ENCODE measurements around the gene C10orf90. TPM values are rescaled to one million over a fixed set of nuclear protein-coding genes. Genes with fewer than 3 reads are reported as not detected.
A peak's percentile ranks its signal among the peaks of the same experiment; 100 is the strongest.

C10orf90 gene
- total RNA-seq, 4 donors from 2014 or later: 0.06 TPM; not detected in 3

- intact Hi-C loops (cut with DNase I): no loop called here
- Histone ChIP-seq H3K36me3 (no peaks in the 10 kb centered on the region), H3K27me3 (peaks cover 0 to 22% (median 0%) of the 10 kb centered on the region in 4 donors), H3K4me3 (no peak overlapping the region), H3K4me1 (peaks cover 0 to 4% (median 0%) of the 10 kb centered on the region in 4 donors), H3K9me3 (no peaks in the 10 kb centered on the region), H3K27ac (replicated peaks in 1 of 4) (no peak overlapping the region)
- 69% methylated on average over 7 of the region's 7 CpGs for WGBS
- TF ChIP-seq, protein P1, sequence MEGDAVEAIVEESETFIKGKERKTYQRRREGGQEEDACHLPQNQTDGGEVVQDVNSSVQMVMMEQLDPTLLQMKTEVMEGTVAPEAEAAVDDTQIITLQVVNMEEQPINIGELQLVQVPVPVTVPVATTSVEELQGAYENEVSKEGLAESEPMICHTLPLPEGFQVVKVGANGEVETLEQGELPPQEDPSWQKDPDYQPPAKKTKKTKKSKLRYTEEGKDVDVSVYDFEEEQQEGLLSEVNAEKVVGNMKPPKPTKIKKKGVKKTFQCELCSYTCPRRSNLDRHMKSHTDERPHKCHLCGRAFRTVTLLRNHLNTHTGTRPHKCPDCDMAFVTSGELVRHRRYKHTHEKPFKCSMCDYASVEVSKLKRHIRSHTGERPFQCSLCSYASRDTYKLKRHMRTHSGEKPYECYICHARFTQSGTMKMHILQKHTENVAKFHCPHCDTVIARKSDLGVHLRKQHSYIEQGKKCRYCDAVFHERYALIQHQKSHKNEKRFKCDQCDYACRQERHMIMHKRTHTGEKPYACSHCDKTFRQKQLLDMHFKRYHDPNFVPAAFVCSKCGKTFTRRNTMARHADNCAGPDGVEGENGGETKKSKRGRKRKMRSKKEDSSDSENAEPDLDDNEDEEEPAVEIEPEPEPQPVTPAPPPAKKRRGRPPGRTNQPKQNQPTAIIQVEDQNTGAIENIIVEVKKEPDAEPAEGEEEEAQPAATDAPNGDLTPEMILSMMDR (IDR thresholded peaks at IDR 0.05): no peak
- TF ChIP-seq POLR2AphosphoS5 (IDR thresholded peaks at IDR 0.05) (no peak), EP300 (IDR thresholded peaks at IDR 0.05) (no peak), POLR2A (IDR thresholded peaks at IDR 0.05; ENCODE audit: low read depth) (no peak)
- no peak for DNase-seq (ENCODE audit: extremely low spot score)
Measured at GRCh38 chr10:126568809-126569385, 101.6 kb downstream of the C10orf90 start.

- Histone ChIP-seq H3K4me3 (no peak overlapping the region), H3K4me1 (peaks cover 0 to 14% (median 7%) of the 10 kb centered on the region in 4 donors), H3K36me3 (no peaks in the 10 kb centered on the region), H3K27me3 (peaks cover 0 to 12% (median 0%) of the 10 kb centered on the region in 4 donors), H3K27ac (replicated peaks in 1 of 4) (no peak overlapping the region), H3K9me3 (no peaks in the 10 kb centered on the region)
- TF ChIP-seq, protein P1 (IDR thresholded peaks at IDR 0.05): no peak
- TF ChIP-seq POLR2A (IDR thresholded peaks at IDR 0.05; ENCODE audit: low read depth): no peak
- TF ChIP-seq EP300 (IDR thresholded peaks at IDR 0.05): no peak
- no peak for TF ChIP-seq POLR2AphosphoS5 (IDR thresholded peaks at IDR 0.05)
- no peak for DNase-seq (ENCODE audit: extremely low spot score)
- 93% methylated on average over 3 of the region's 3 CpGs for WGBS
- intact Hi-C loops (cut with DNase I): no loop called here
Measured at GRCh38 chr10:126565871-126566270, 104.6 kb downstream of the C10orf90 start.

GRCh38 chr10:126565441-126565840, 105.1 kb downstream of the C10orf90 start:
- 75% methylated on average over 7 of the region's 7 CpGs for WGBS
- H3K27ac ChIP-seq (replicated peaks in 1 of 4): no peak overlapping the region
- DNase-seq (ENCODE audit: extremely low spot score): peak; percentile 79
- no peak overlapping the region for H3K4me3 ChIP-seq
- H3K27me3 ChIP-seq: peaks cover 0 to 12% (median 0%) of the 10 kb centered on the region in 4 donors
- intact Hi-C loops (cut with DNase I): no loop called here
- H3K36me3 ChIP-seq: no peaks in the 10 kb centered on the region
- H3K9me3 ChIP-seq: no peaks in the 10 kb centered on the region
- H3K4me1 ChIP-seq: peaks cover 0 to 14% (median 8%) of the 10 kb centered on the region in 4 donors
- no peak for TF ChIP-seq POLR2A (IDR thresholded peaks at IDR 0.05; ENCODE audit: low read depth)
- no peak for TF ChIP-seq EP300 (IDR thresholded peaks at IDR 0.05)
- TF ChIP-seq, protein P1 (IDR thresholded peaks at IDR 0.05): no peak
- TF ChIP-seq POLR2AphosphoS5 (IDR thresholded peaks at IDR 0.05): no peak

GRCh38 chr10:126564326-126564888, 106.1 kb downstream of the C10orf90 start:
- intact Hi-C loops (cut with DNase I): no loop called here
- TF ChIP-seq, protein P1 (IDR thresholded peaks at IDR 0.05): no peak
- no peak for TF ChIP-seq POLR2A (IDR thresholded peaks at IDR 0.05; ENCODE audit: low read depth)
- TF ChIP-seq EP300 (IDR thresholded peaks at IDR 0.05): no peak
- TF ChIP-seq POLR2AphosphoS5 (IDR thresholded peaks at IDR 0.05): no peak
- whole genome bisulfite sequencing: 84% methylated on average over 4 of the region's 4 CpGs

More at GRCh38 chr10:126564326-126564888, 106.1 kb downstream of the C10orf90 start:
- no peak overlapping the region for H3K4me3 ChIP-seq
- DNase-seq (ENCODE audit: extremely low spot score): peak; percentile 91
- peaks cover 0 to 12% (median 0%) of the 10 kb centered on the region in 4 donors for H3K27me3 ChIP-seq
- no peaks in the 10 kb centered on the region for H3K9me3 ChIP-seq
- H3K27ac ChIP-seq (replicated peaks in 1 of 4): no peak overlapping the region
- peaks cover 0 to 11% (median 8%) of the 10 kb centered on the region in 4 donors for H3K4me1 ChIP-seq
- no peaks in the 10 kb centered on the region for H3K36me3 ChIP-seq
